ENCODE measurements around the gene KRT16. TPM values are rescaled to one million over a fixed set of nuclear protein-coding genes. Genes with fewer than 3 reads are reported as not detected.
A peak's percentile ranks its signal among the peaks of the same experiment; 100 is the strongest.

KRT16 gene
- total RNA-seq, 1 donor, result 4.3 TPM

DNA sequence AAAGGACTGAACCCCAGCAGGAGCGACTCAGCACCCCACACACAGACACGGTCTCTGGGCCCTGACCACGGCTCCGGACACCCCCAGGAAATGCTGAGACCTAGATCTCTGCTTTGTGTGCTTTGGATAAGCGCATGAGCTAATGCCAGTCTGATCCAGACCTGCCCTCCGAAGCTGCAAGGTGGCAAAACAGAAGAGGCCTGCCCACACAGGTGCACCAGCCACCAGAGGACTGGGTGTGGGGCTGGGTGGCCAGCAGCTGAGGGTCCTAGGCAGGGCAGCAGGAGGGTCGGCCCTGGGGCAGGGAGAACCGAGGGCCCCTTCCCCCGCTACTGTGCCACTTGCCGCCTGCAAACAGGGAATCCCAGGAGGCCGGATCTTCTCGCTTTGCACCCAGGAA, 45.4 kb upstream of the KRT16 start:
- H3K4me3 ChIP-seq (ENCODE audit: insufficient read depth, low read length), result no peak overlapping the region
- no peaks in the 10 kb centered on the region for H3K4me1 ChIP-seq (ENCODE audit: insufficient read depth, low read length)
- no peaks in the 10 kb centered on the region for H3K36me3 ChIP-seq (ENCODE audit: insufficient read depth, low read length)
- H3K27ac ChIP-seq (ENCODE audit: low read depth, low read length), result no peak overlapping the region
- H3K9me3 ChIP-seq (ENCODE audit: low read depth, low read length), result no peaks in the 10 kb centered on the region
- H3K79me2 ChIP-seq (ENCODE audit: insufficient read depth, low read length), result no peaks in the 10 kb centered on the region
- DNase-seq (ENCODE audit: insufficient read length, low spot score, missing footprints), result peak; percentile 55
- H2AFZ ChIP-seq (ENCODE audit: low read length), result no peak overlapping the region
- H3K4me2 ChIP-seq (ENCODE audit: insufficient read depth, low read length), result no peak overlapping the region
- H3K27me3 ChIP-seq (ENCODE audit: insufficient read depth, low read length), result no peaks in the 10 kb centered on the region
- TF ChIP-seq, protein P1, sequence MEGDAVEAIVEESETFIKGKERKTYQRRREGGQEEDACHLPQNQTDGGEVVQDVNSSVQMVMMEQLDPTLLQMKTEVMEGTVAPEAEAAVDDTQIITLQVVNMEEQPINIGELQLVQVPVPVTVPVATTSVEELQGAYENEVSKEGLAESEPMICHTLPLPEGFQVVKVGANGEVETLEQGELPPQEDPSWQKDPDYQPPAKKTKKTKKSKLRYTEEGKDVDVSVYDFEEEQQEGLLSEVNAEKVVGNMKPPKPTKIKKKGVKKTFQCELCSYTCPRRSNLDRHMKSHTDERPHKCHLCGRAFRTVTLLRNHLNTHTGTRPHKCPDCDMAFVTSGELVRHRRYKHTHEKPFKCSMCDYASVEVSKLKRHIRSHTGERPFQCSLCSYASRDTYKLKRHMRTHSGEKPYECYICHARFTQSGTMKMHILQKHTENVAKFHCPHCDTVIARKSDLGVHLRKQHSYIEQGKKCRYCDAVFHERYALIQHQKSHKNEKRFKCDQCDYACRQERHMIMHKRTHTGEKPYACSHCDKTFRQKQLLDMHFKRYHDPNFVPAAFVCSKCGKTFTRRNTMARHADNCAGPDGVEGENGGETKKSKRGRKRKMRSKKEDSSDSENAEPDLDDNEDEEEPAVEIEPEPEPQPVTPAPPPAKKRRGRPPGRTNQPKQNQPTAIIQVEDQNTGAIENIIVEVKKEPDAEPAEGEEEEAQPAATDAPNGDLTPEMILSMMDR (IDR thresholded peaks at IDR 0.05; ENCODE audit: extremely low read depth, low read depth, low read length), result no peak
- H4K20me1 ChIP-seq (ENCODE audit: insufficient read depth, low read length), result no peaks in the 10 kb centered on the region

DNA sequence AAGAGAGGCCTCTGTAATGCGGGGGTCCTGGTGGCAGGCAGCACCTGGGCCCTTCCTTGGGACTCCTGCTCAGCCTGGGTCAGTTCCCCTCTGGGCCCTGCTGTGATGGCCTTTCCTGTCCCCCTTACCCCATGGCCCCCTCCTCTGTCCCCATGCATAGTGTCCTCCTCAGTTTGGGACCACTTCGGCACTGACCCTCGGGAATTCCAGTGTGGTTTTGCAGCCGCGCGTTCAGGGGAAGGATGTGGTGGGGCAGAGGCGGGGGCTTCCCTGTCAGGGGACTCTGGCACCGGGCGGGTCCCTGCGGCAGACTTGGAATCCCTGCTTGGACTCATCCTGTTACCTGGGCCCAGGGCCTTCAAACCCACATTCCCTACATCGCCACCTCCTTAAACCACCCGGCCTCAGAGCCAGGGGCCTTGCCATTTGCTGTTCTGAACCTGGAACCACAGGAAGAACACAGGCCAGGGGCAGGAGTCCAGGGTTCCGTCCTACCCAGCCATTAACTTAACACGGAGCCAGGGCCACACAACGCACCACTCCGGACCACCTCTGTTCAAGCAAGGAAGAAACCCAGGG, 44.7 kb upstream of the KRT16 start:
- no peaks in the 10 kb centered on the region for H3K79me2 ChIP-seq (ENCODE audit: insufficient read depth, low read length)
- H3K9me3 ChIP-seq (ENCODE audit: low read depth, low read length), result no peaks in the 10 kb centered on the region
- peak; percentile 59 for DNase-seq (ENCODE audit: insufficient read length, low spot score, missing footprints)
- TF ChIP-seq, protein P1 (IDR thresholded peaks at IDR 0.05; ENCODE audit: extremely low read depth, low read depth, low read length), result no peak
- H4K20me1 ChIP-seq (ENCODE audit: insufficient read depth, low read length), result no peaks in the 10 kb centered on the region
- H3K4me2 ChIP-seq (ENCODE audit: insufficient read depth, low read length), result no peak overlapping the region
- no peaks in the 10 kb centered on the region for H3K27me3 ChIP-seq (ENCODE audit: insufficient read depth, low read length)
- no peaks in the 10 kb centered on the region for H3K4me1 ChIP-seq (ENCODE audit: insufficient read depth, low read length)
- no peaks in the 10 kb centered on the region for H3K36me3 ChIP-seq (ENCODE audit: insufficient read depth, low read length)
- no peak overlapping the region for H3K27ac ChIP-seq (ENCODE audit: low read depth, low read length)
- H3K4me3 ChIP-seq (ENCODE audit: insufficient read depth, low read length), result no peak overlapping the region
- no peak overlapping the region for H2AFZ ChIP-seq (ENCODE audit: low read length)

DNA sequence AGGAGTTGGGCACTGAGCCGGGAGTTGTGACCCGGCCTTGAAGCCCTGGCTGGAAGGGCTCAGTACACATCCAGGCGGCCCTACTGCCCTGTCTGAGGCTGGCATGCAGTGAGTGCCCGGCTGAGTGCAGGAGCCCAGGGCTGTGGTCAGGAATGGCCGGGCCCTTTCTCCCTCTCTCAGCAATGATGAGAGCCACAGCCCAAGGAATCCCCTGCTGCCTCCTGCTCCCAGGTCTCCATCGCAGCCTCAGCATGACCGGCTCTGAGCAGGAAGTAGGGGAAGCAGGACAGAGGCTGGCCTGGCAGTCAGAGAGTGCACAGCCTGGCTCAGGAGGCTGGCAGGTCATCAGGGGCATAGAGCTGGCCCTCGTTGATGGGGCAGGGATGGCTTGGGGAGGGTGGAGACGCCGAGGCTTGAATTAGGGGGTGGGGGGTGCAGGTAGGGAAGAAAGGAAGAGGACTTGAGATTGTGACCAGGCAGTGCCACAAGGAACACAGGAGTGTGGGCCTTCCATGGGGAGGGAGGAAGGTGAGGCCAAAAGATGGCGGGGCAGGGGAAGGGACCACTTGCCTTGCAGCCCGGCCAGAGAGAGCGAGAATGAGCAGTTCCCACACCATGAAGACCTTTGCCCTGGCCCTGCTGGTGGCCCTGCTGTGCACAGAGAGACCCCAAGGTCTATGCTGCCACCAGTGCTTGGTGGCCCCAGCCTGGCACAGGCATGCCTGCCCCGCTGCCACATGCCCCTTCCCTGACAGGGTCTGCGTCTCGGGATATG, 43.9 kb upstream of the KRT16 start:
- Histone ChIP-seq H2AFZ (ENCODE audit: low read length) (no peak overlapping the region), H3K36me3 (ENCODE audit: insufficient read depth, low read length) (no peaks in the 10 kb centered on the region)
- peak; percentile 88 for DNase-seq (ENCODE audit: insufficient read length, low spot score, missing footprints)

DNA sequence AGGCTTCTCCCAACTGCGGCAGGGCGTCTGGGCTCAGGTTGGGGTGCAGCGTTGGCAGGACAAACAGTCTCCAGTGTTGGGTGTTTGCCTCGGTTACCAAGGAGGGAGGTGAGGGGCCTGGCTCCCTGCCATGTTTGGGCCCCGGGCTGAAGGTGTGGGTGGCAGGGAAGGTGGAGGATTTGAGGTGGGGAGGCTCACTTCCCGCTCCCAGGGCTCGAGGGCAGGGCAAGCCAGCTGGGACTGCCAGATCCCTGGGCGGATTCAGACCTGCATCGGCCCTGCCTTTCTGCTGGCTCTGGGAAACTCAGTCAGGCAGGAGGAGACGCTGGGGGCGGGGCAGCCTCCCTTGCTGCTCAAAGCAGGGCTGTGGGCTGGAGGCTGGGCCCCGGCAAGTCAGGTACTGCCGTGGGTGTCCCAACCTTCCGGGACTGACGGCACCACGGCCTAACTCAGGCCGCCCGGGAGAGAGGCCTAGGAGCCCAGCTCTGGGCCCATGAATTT, 43.1 kb upstream of the KRT16 start:
- no peaks in the 10 kb centered on the region for H4K20me1 ChIP-seq (ENCODE audit: insufficient read depth, low read length)
- no peaks in the 10 kb centered on the region for H3K4me1 ChIP-seq (ENCODE audit: insufficient read depth, low read length)
- no peak overlapping the region for H2AFZ ChIP-seq (ENCODE audit: low read length)
- no peak overlapping the region for H3K4me3 ChIP-seq (ENCODE audit: insufficient read depth, low read length)
- no peaks in the 10 kb centered on the region for H3K79me2 ChIP-seq (ENCODE audit: insufficient read depth, low read length)
- H3K4me2 ChIP-seq (ENCODE audit: insufficient read depth, low read length), result no peak overlapping the region
- H3K27me3 ChIP-seq (ENCODE audit: insufficient read depth, low read length), result no peaks in the 10 kb centered on the region
- no peak overlapping the region for H3K27ac ChIP-seq (ENCODE audit: low read depth, low read length)
- H3K9me3 ChIP-seq (ENCODE audit: low read depth, low read length), result no peaks in the 10 kb centered on the region
- peak; percentile 85 for DNase-seq (ENCODE audit: insufficient read length, low spot score, missing footprints)
- H3K36me3 ChIP-seq (ENCODE audit: insufficient read depth, low read length), result no peaks in the 10 kb centered on the region
- TF ChIP-seq, protein P1 (IDR thresholded peaks at IDR 0.05; ENCODE audit: extremely low read depth, low read depth, low read length), result no peak

More for the DNA sequence above, 43.9 kb upstream of the KRT16 start:
- Histone ChIP-seq H3K27me3 (ENCODE audit: insufficient read depth, low read length) (no peaks in the 10 kb centered on the region), H3K4me2 (ENCODE audit: insufficient read depth, low read length) (no peak overlapping the region), H3K4me3 (ENCODE audit: insufficient read depth, low read length) (no peak overlapping the region), H4K20me1 (ENCODE audit: insufficient read depth, low read length) (no peaks in the 10 kb centered on the region), H3K4me1 (ENCODE audit: insufficient read depth, low read length) (no peaks in the 10 kb centered on the region), H3K79me2 (ENCODE audit: insufficient read depth, low read length) (no peaks in the 10 kb centered on the region), H3K9me3 (ENCODE audit: low read depth, low read length) (no peaks in the 10 kb centered on the region), H3K27ac (ENCODE audit: low read depth, low read length) (no peak overlapping the region)
- TF ChIP-seq, protein P1 (IDR thresholded peaks at IDR 0.05; ENCODE audit: extremely low read depth, low read depth, low read length), result no peak

All from osteoblast (primary cell).